ENCODE results near the gene M6PR.

Gene M6PR

DNA sequence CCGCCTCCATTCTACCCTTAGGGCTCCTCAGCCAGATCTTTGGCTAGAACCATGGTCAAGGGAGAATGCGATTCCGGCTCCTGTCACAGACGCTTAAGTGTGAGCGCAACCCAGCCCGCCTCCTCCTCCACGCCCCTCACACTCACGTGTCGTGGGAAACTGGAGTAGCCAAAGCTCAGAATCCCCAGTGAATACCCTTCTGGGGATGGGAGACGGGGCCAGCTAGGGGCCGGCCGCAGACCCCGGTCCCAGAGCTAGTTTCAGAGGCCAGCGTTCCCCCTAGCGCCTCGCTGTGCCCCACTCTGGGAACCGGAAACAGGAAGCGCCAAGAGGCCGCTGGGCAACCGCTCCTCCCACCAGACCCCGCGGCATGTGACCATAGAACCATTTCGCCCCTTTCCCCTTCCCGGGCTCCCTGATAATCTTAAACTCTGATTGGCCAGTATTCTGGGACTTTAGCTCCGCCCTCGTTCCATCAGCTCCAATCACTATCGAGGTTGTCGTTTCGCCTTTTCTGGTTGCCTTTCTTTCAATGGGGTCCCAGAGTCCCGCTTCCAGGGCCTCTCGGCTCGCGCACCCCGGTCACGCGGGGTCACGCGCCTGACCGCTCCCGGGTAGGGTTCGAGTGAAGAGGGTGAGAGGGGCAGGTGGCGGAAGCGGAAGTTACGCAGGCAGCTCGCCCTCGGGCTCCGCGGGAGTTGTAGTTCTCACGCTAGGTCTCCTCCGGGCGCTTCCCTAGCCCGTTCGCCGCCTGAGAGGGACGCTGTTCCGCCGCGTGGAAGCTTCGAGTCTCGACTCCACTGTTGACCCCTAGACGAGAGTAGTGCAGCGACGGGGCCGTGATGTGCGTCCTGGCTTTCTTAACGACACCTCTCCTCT, at the start of gene M6PR:
Gene M6PR (minus strand): TSS at position 304 of the 879 bp plus-strand sequence. CDS start 3,241 bp downstream, outside the sequence.
- Histone ChIP-seq H3K4me1 (ENCODE audit: control insufficient read depth, insufficient read depth, low read length) (peaks cover 5% of the 10 kb centered on the region), H3K36me3 (ENCODE audit: control insufficient read depth, insufficient read depth, low read length) (peaks cover 7% of the 10 kb centered on the region), H3K4me3 (ENCODE audit: low read depth, low read length) (peak within 1 kb of the TSS; percentile 99), H3K27me3 (ENCODE audit: control insufficient read depth, insufficient read depth, low read length) (no peaks in the 10 kb centered on the region), H3K9ac (ENCODE audit: low read depth, low read length) (peak within 1 kb of the TSS; percentile 97), H3K9me3 (ENCODE audit: control insufficient read depth, insufficient read depth, low read length) (no peaks in the 10 kb centered on the region)

DNA sequence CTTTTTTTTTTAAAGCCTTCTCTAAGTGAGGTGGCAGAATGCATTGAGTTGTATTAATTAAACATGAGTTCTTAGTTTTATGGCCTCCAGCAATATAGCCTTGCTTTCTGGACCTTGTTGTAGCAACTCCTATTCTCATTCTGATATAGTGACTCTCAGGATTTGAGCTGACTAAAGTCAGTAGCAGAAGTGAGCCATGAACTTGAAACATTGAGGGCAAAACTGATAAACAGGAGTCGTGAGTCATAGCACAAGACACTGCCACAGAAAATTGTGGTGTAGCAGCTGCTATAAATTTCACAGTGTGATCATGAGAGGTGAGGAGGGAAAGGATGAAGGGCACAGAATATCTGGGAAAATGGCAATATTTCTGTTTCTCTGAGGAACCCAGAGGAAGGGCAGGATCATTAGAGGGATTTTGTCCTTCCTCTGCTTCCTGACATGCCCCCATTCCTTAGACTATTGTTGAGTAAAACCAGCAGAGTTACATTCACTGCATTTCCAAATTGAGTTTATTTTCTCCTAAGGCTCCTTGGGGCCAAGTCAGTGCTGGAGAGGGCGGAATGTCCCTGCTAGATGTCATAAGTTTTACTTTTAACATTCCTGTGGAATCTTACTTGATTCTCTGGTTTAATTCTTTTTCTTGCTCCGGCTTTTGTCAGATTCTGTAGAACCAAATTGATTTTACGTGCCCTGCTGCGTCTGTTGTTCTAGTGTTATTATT, 47.4 kb upstream of the M6PR start:
- Histone ChIP-seq H3K4me3 (ENCODE audit: low read depth, low read length) (no peak overlapping the region), H3K9ac (ENCODE audit: low read depth, low read length) (no peak overlapping the region), H3K36me3 (ENCODE audit: control insufficient read depth, insufficient read depth, low read length) (no peaks in the 10 kb centered on the region), H3K4me1 (ENCODE audit: control insufficient read depth, insufficient read depth, low read length) (peaks cover 3% of the 10 kb centered on the region), H3K9me3 (ENCODE audit: control insufficient read depth, insufficient read depth, low read length) (no peaks in the 10 kb centered on the region), H3K27me3 (ENCODE audit: control insufficient read depth, insufficient read depth, low read length) (no peaks in the 10 kb centered on the region)

DNA sequence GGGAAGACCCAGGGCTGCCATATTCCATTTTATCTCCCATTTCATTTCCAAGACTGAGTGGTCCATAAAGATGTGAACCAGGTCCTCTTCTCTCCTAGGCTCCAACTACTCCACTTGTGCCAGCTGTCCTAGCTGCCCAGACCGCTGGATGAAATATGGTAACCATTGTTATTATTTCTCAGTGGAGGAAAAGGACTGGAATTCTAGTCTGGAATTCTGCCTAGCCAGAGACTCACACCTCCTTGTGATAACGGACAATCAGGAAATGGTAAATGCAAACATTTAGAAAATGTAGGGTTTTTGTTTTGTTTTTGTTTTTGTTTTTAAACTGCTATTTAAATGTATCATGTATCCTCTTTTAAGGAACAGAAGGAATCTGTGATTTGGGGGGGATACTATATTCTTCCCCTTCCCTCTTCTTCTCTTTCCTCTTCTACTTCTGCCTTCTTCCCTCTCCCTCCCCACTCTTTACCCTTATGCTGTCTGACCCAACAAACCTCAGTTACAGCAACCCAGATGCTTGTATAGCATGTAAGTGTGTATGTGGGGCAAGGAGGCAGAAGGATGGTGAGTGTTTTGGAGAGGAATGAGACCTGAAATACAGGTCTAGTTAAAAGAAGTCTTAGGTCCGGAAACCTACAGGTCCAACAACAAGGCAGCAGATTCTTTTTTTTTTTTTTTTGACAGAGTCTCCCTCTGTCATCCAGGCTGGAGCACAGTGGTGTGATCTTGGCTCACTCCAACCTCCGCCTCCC, 45.8 kb upstream of the M6PR start:
- Histone ChIP-seq H3K4me3 (ENCODE audit: low read depth, low read length) (no peak overlapping the region), H3K36me3 (ENCODE audit: control insufficient read depth, insufficient read depth, low read length) (no peaks in the 10 kb centered on the region), H3K4me1 (ENCODE audit: control insufficient read depth, insufficient read depth, low read length) (peaks cover 3% of the 10 kb centered on the region), H3K27me3 (ENCODE audit: control insufficient read depth, insufficient read depth, low read length) (no peaks in the 10 kb centered on the region), H3K9ac (ENCODE audit: low read depth, low read length) (no peak overlapping the region), H3K9me3 (ENCODE audit: control insufficient read depth, insufficient read depth, low read length) (no peaks in the 10 kb centered on the region)

GRCh38 chr12:8993827-8994226, 44.4 kb upstream of the M6PR start:
- peaks cover 3% of the 10 kb centered on the region for H3K4me1 ChIP-seq (ENCODE audit: control insufficient read depth, insufficient read depth, low read length)
- H3K36me3 ChIP-seq (ENCODE audit: control insufficient read depth, insufficient read depth, low read length) = no peaks in the 10 kb centered on the region
- H3K9ac ChIP-seq (ENCODE audit: low read depth, low read length) = no peak overlapping the region
- no peaks in the 10 kb centered on the region for H3K27me3 ChIP-seq (ENCODE audit: control insufficient read depth, insufficient read depth, low read length)
- H3K9me3 ChIP-seq (ENCODE audit: control insufficient read depth, insufficient read depth, low read length) = no peaks in the 10 kb centered on the region
- no peak overlapping the region for H3K4me3 ChIP-seq (ENCODE audit: low read depth, low read length)

DNA sequence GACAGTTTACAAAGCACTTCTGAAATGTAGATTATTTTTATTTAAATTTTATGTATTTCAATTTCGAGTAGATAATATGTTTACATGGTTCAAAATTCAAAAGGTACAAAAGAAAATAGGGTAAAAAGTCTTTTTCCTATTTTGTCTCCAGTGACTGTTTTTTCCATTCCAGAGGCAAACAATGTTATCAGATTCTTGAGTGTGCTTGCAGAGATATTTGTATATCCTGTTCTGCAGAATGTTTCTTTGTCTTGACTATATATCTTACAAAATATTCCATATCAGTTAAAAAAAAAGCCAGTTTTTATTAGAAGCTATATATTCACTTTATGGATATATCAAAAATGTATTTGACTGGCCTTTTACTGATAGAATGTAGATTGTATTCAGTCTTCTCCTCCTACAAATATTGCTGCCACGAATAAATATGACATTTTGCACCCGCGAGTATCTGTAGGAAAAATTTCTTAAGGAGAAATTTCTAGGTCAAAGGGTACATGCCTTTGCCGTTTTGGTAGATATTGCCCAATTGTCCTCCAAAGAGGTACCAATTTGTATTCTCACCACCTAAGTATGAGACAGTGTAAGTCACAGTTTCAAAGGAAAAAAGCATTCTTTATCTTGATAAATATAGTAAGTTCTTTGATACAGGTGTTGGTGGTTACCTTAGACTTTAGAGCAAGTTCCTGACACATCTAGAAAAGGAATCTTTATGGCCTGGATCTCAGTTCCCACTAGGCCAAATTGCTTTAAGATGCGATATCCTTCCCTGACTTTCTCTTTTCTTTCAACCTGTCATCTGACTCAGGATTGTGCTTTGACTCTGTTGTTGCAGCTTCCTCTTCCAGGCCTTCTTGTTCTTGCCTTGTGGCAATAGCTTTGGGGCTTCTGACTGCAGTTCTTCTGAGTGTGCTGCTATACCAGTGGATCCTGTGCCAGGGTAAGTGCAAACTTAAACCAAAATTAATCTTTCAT, 42.2 kb upstream of the M6PR start:
- H3K27me3 ChIP-seq (ENCODE audit: control insufficient read depth, insufficient read depth, low read length) = no peaks in the 10 kb centered on the region
- H3K4me1 ChIP-seq (ENCODE audit: control insufficient read depth, insufficient read depth, low read length) = peaks cover under 1% of the 10 kb centered on the region
- H3K36me3 ChIP-seq (ENCODE audit: control insufficient read depth, insufficient read depth, low read length) = no peaks in the 10 kb centered on the region
- no peak overlapping the region for H3K9ac ChIP-seq (ENCODE audit: low read depth, low read length)
- H3K9me3 ChIP-seq (ENCODE audit: control insufficient read depth, insufficient read depth, low read length) = no peaks in the 10 kb centered on the region
- H3K4me3 ChIP-seq (ENCODE audit: low read depth, low read length) = no peak overlapping the region

GRCh38 chr12:8989413-8989812, 40.0 kb upstream of the M6PR start, which contains the start of gene KLRG1:
Gene KLRG1 (plus strand): TSS chr12:8989546. CDS start chr12:8989636, 90 bp downstream.
- no peaks in the 10 kb centered on the region for H3K36me3 ChIP-seq (ENCODE audit: control insufficient read depth, insufficient read depth, low read length)
- H3K4me1 ChIP-seq (ENCODE audit: control insufficient read depth, insufficient read depth, low read length) = no peaks in the 10 kb centered on the region
- H3K27me3 ChIP-seq (ENCODE audit: control insufficient read depth, insufficient read depth, low read length) = no peaks in the 10 kb centered on the region
- no peak within 1 kb of the TSS for H3K9ac ChIP-seq (ENCODE audit: low read depth, low read length)
- H3K4me3 ChIP-seq (ENCODE audit: low read depth, low read length) = no peak within 1 kb of the TSS
- H3K9me3 ChIP-seq (ENCODE audit: control insufficient read depth, insufficient read depth, low read length) = no peaks in the 10 kb centered on the region

- Histone ChIP-seq H3K4me1 (ENCODE audit: control insufficient read depth, insufficient read depth, low read length) (no peaks in the 10 kb centered on the region), H3K9ac (ENCODE audit: low read depth, low read length) (no peak overlapping the region), H3K36me3 (ENCODE audit: control insufficient read depth, insufficient read depth, low read length) (no peaks in the 10 kb centered on the region), H3K4me3 (ENCODE audit: low read depth, low read length) (no peak overlapping the region), H3K9me3 (ENCODE audit: control insufficient read depth, insufficient read depth, low read length) (no peaks in the 10 kb centered on the region), H3K27me3 (ENCODE audit: control insufficient read depth, insufficient read depth, low read length) (no peaks in the 10 kb centered on the region)
Measured at GRCh38 chr12:8987685-8988084, 38.2 kb upstream of the M6PR start.

DNA sequence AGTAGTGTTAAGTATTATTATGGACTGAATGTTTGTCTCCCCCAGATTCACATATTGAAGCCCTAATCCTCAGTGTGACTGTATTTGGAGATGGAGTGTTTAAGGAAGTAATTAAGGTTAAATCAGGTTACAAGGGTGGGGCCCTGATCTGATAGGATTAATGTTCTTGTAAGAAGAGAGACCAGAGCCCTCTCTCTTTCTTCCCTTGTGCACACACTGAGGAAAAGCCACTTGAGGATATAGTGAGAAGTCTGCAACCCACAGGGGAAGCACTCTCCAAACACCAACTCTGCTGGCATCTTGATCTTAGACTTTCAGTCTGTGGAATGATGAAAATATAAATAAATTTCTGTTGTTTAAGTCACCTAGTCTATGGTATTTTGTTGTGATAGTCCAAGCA, 37.7 kb upstream of the M6PR start:
- H3K9me3 ChIP-seq (ENCODE audit: control insufficient read depth, insufficient read depth, low read length) = no peaks in the 10 kb centered on the region
- H3K27me3 ChIP-seq (ENCODE audit: control insufficient read depth, insufficient read depth, low read length) = no peaks in the 10 kb centered on the region
- H3K9ac ChIP-seq (ENCODE audit: low read depth, low read length) = no peak overlapping the region
- no peaks in the 10 kb centered on the region for H3K36me3 ChIP-seq (ENCODE audit: control insufficient read depth, insufficient read depth, low read length)
- no peaks in the 10 kb centered on the region for H3K4me1 ChIP-seq (ENCODE audit: control insufficient read depth, insufficient read depth, low read length)
- no peak overlapping the region for H3K4me3 ChIP-seq (ENCODE audit: low read depth, low read length)

GRCh38 chr12:8985213-8985754, 35.8 kb upstream of the M6PR start:
- no peaks in the 10 kb centered on the region for H3K27me3 ChIP-seq (ENCODE audit: control insufficient read depth, insufficient read depth, low read length)
- no peak overlapping the region for H3K4me3 ChIP-seq (ENCODE audit: low read depth, low read length)
- H3K4me1 ChIP-seq (ENCODE audit: control insufficient read depth, insufficient read depth, low read length) = no peaks in the 10 kb centered on the region
- H3K36me3 ChIP-seq (ENCODE audit: control insufficient read depth, insufficient read depth, low read length) = no peaks in the 10 kb centered on the region
- no peak overlapping the region for H3K9ac ChIP-seq (ENCODE audit: low read depth, low read length)
- H3K9me3 ChIP-seq (ENCODE audit: control insufficient read depth, insufficient read depth, low read length) = no peaks in the 10 kb centered on the region

DNA sequence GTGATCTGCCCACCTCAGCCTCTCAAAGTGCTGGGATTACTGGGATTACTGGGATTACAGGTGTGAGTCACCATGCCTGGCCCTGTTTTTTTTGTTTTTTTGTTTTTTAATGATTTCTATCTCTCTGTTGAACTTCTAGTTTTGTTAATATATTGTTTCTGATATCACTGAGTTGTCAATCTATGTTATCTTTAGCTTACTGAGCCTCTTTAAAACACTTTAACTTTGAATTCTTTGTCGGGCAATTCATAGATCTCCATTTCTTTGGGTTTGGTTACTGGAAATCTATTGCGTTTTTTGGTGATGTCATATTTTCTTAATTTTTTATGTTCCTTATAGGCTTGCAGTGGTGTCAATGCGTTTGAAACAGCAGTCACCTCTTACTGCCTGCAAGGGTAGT, 30.7 kb upstream of the M6PR start:
- no peak overlapping the region for H3K4me3 ChIP-seq (ENCODE audit: low read depth, low read length)
- H3K9me3 ChIP-seq (ENCODE audit: control insufficient read depth, insufficient read depth, low read length) = no peaks in the 10 kb centered on the region
- no peak overlapping the region for H3K9ac ChIP-seq (ENCODE audit: low read depth, low read length)
- H3K36me3 ChIP-seq (ENCODE audit: control insufficient read depth, insufficient read depth, low read length) = no peaks in the 10 kb centered on the region
- no peaks in the 10 kb centered on the region for H3K4me1 ChIP-seq (ENCODE audit: control insufficient read depth, insufficient read depth, low read length)
- H3K27me3 ChIP-seq (ENCODE audit: control insufficient read depth, insufficient read depth, low read length) = no peaks in the 10 kb centered on the region
